Gastrocnemius medialis (tissue), 4 donors: ENCODE results near the gene SREBF1.

Experiments
- POLR2A ChIP-seq, 2 donors: fragments of 450-650 bp; IDR thresholded peaks; one replicate each; pipeline ENCODE4 v1.6.1; 2017; ENCODE audit warnings: antibody characterized with exemption in 2 of 2, mild to moderate bottlenecking in 2 of 2, moderate library complexity in 2 of 2
- TF ChIP-seq, protein P1 (sequence below), 5 experiments: fragments of 450-650 bp in 3 of 5; fragments of 200-600 bp in 2 of 5; sonication (generic) in 2 of 5; IDR thresholded peaks in 4 of 5; conservative IDR thresholded peaks in 1 of 5; 1 replicate in 4 of 5; 2 replicates in 1 of 5; pipeline ENCODE4 v1.5.1; 2016 to 2019; ENCODE audit warnings: antibody characterized with exemption in 5 of 5, mild to moderate bottlenecking in 3 of 5, moderate library complexity in 3 of 5

GRCh38 chr17:17811381-17812210, 25.2 kb downstream of the SREBF1 start:
- TF ChIP-seq POLR2A (IDR thresholded peaks at IDR 0.05) = no peak
- TF ChIP-seq, protein P1, sequence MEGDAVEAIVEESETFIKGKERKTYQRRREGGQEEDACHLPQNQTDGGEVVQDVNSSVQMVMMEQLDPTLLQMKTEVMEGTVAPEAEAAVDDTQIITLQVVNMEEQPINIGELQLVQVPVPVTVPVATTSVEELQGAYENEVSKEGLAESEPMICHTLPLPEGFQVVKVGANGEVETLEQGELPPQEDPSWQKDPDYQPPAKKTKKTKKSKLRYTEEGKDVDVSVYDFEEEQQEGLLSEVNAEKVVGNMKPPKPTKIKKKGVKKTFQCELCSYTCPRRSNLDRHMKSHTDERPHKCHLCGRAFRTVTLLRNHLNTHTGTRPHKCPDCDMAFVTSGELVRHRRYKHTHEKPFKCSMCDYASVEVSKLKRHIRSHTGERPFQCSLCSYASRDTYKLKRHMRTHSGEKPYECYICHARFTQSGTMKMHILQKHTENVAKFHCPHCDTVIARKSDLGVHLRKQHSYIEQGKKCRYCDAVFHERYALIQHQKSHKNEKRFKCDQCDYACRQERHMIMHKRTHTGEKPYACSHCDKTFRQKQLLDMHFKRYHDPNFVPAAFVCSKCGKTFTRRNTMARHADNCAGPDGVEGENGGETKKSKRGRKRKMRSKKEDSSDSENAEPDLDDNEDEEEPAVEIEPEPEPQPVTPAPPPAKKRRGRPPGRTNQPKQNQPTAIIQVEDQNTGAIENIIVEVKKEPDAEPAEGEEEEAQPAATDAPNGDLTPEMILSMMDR (IDR thresholded peaks at IDR 0.05 in 4 of 5, conservative IDR thresholded peaks at IDR 0.05 in 1 of 5) = no peak
